Measurements from ENCODE around the gene CIZ1. TPM values are rescaled to one million over a fixed set of nuclear protein-coding genes. Genes with fewer than 3 reads are reported as not detected.

Gene CIZ1
- total RNA-seq, 1 experiment from 2014 or later: 133 TPM

- CTCF ChIA-PET: interaction anchor here (0.6 to 1.9 kb wide), 9 partner anchors 10 to 668 kb away, joined by 3 to 6 read pairs (median 3); no protein-coding TSS in a partner anchor
- intact Hi-C loops (cut with micrococcal nuclease): loop anchor here (5.0 kb wide), 1 partner anchor 63 kb away; the partner anchor contains the start of gene PTGES2
- H3K4me1 Mint-ChIP-seq (ENCODE audit: insufficient read depth, unreplicated experiment): peaks cover 4% of the 10 kb centered on the region
Measured at GRCh38 chr9:128190516-128191405, 611 bp downstream of the CIZ1 start.

GRCh38 chr9:128190013-128190412 is 1.4 kb downstream of the CIZ1 start:
- DNase-seq (ENCODE audit: unreplicated experiment): no peak
- Mint-ChIP-seq H3K9me3 (ENCODE audit: unreplicated experiment) (no peaks in the 10 kb centered on the region), H3K27me3 (ENCODE audit: insufficient read depth, unreplicated experiment) (no peaks in the 10 kb centered on the region), H3K4me3 (ENCODE audit: unreplicated experiment) (peak overlapping the region; percentile 91), H3K27ac (ENCODE audit: low read depth, unreplicated experiment) (peak overlapping the region; percentile 14), H3K4me1 (ENCODE audit: insufficient read depth, unreplicated experiment) (peaks cover 4% of the 10 kb centered on the region), H3K36me3 (ENCODE audit: insufficient read depth, unreplicated experiment) (peaks cover 38% of the 10 kb centered on the region)
- no peak for TF ChIP-seq CTCF (IDR thresholded peaks at IDR 0.05; ENCODE audit: unreplicated experiment)
- POLR2A ChIA-PET: interaction anchor here (0.7 to 2.0 kb wide), 8 partner anchors 13 to 342 kb away, joined by 3 to 11 read pairs (median 3); partner anchors contain the start of gene BBLN
- CTCF ChIA-PET: interaction anchor here (0.6 to 1.9 kb wide), 5 partner anchors 10 to 172 kb away, joined by 3 to 6 read pairs (median 3); no protein-coding TSS in a partner anchor
- TSS peak; percentile 19 for BruUV-seq (replicated peaks)
- intact Hi-C loops (cut with micrococcal nuclease): loop anchor here (5.0 kb wide), 1 partner anchor 63 kb away; the partner anchor contains the start of gene PTGES2

More at GRCh38 chr9:128190516-128191405, 611 bp downstream of the CIZ1 start:
- POLR2A ChIA-PET: interaction anchor here (0.7 to 2.0 kb wide), 9 partner anchors 14 to 342 kb away, joined by 3 to 11 read pairs (median 3); partner anchors contain the start of gene BBLN
- Mint-ChIP-seq H3K9me3 (ENCODE audit: unreplicated experiment) (no peaks in the 10 kb centered on the region), H3K27me3 (ENCODE audit: insufficient read depth, unreplicated experiment) (no peaks in the 10 kb centered on the region), H3K36me3 (ENCODE audit: insufficient read depth, unreplicated experiment) (peaks cover 31% of the 10 kb centered on the region), H3K27ac (ENCODE audit: low read depth, unreplicated experiment) (peak overlapping the region; percentile 93), H3K4me3 (ENCODE audit: unreplicated experiment) (peak overlapping the region; percentile 91)
- no TSS peak for BruUV-seq (replicated peaks)
- no peak for TF ChIP-seq CTCF (IDR thresholded peaks at IDR 0.05; ENCODE audit: unreplicated experiment)
- DNase-seq (ENCODE audit: unreplicated experiment): peak; percentile 6

DNA sequence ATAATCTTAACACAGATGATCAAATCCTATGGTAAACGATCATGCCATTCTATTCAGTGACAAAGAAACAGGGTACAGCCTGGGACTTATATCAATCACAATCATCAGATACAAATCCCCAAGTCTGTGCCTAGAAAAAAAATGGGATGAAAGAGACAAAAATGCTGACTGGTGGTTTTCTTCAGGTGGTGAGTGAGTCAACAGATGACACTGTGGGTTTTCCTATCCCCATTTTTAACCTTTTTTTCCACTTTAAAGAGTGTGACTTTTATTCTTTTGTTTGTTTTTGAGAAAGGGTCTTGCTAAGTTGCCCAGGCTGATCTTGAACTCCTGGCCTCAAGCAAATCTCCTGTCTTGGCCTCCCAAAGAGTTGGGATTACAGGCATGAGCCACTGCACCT is 3.2 kb downstream of the CIZ1 start:
- no peak for TF ChIP-seq CTCF (IDR thresholded peaks at IDR 0.05; ENCODE audit: unreplicated experiment)
- Mint-ChIP-seq H3K36me3 (ENCODE audit: insufficient read depth, unreplicated experiment) (peaks cover 48% of the 10 kb centered on the region), H3K4me3 (ENCODE audit: unreplicated experiment) (no peak overlapping the region), H3K27me3 (ENCODE audit: insufficient read depth, unreplicated experiment) (no peaks in the 10 kb centered on the region), H3K27ac (ENCODE audit: low read depth, unreplicated experiment) (no peak overlapping the region), H3K4me1 (ENCODE audit: insufficient read depth, unreplicated experiment) (peaks cover 4% of the 10 kb centered on the region), H3K9me3 (ENCODE audit: unreplicated experiment) (no peaks in the 10 kb centered on the region)
- no TSS peak for BruUV-seq (replicated peaks)
- CTCF ChIA-PET: no interaction called here
- intact Hi-C loops (cut with micrococcal nuclease): no loop called here
- DNase-seq (ENCODE audit: unreplicated experiment): no peak
- POLR2A ChIA-PET: interaction anchor here (0.6 to 1.1 kb wide), 2 partner anchors 11 to 16 kb away, joined by 4 read pairs; no protein-coding TSS in a partner anchor

GRCh38 chr9:128187361-128187760 is 4.0 kb downstream of the CIZ1 start:
- BruUV-seq (replicated peaks): no TSS peak
- no peak overlapping the region for H3K4me3 Mint-ChIP-seq (ENCODE audit: unreplicated experiment)
- H3K9me3 Mint-ChIP-seq (ENCODE audit: unreplicated experiment): no peaks in the 10 kb centered on the region
- no peak for DNase-seq (ENCODE audit: unreplicated experiment)
- peaks cover 56% of the 10 kb centered on the region for H3K36me3 Mint-ChIP-seq (ENCODE audit: insufficient read depth, unreplicated experiment)
- H3K4me1 Mint-ChIP-seq (ENCODE audit: insufficient read depth, unreplicated experiment): peaks cover 4% of the 10 kb centered on the region
- no peaks in the 10 kb centered on the region for H3K27me3 Mint-ChIP-seq (ENCODE audit: insufficient read depth, unreplicated experiment)
- intact Hi-C loops (cut with micrococcal nuclease): no loop called here
- CTCF ChIA-PET: interaction anchor here (0.6 kb wide), 2 partner anchors 108 to 580 kb away, joined by 3 to 5 read pairs; no protein-coding TSS in a partner anchor
- no peak for TF ChIP-seq CTCF (IDR thresholded peaks at IDR 0.05; ENCODE audit: unreplicated experiment)
- POLR2A ChIA-PET: interaction anchor here (0.6 to 1.1 kb wide), 2 partner anchors 10 to 15 kb away, joined by 4 read pairs; no protein-coding TSS in a partner anchor
- no peak overlapping the region for H3K27ac Mint-ChIP-seq (ENCODE audit: low read depth, unreplicated experiment)
